Effector memory CD4-positive, alpha-beta T cell (primary cell): ENCODE measurements around the gene IZUMO4.
A peak's percentile ranks its signal among the peaks of the same experiment; 100 is the strongest.

ENCODE experiments used
- DNase-seq, 3 donors: peaks; one replicate each; pipeline ENCODE4 v3.0.0-alpha.2; 2020
- H3K27ac ChIP-seq: 2 replicates; pipeline ENCODE4 v1.7.0; 2013; ENCODE audit warnings: mild to moderate bottlenecking, low read length, moderate library complexity; ENCODE audit not compliant: insufficient read depth, poor library complexity, severe bottlenecking
- H3K27me3 ChIP-seq: replicated peaks from 2 replicates; pipeline ENCODE4 v1.7.0; 2013; ENCODE audit warnings: mild to moderate bottlenecking, low read length; ENCODE audit not compliant: insufficient read depth, control insufficient read depth, poor library complexity, severe bottlenecking
- H3K36me3 ChIP-seq: 2 replicates; pipeline ENCODE4 v1.7.0; 2013; ENCODE audit warnings: mild to moderate bottlenecking, low read length, moderate library complexity; ENCODE audit not compliant: control insufficient read depth, insufficient read depth
- H3K4me1 ChIP-seq: 2 replicates; pipeline ENCODE4 v1.7.0; 2013; ENCODE audit warnings: low read length, mild to moderate bottlenecking; ENCODE audit not compliant: control insufficient read depth, insufficient read depth, poor library complexity, severe bottlenecking
- H3K4me3 ChIP-seq: 2 replicates; pipeline ENCODE4 v1.7.0; 2013; ENCODE audit warnings: low read length, low read depth, mild to moderate bottlenecking; ENCODE audit not compliant: insufficient read depth, poor library complexity, severe bottlenecking
- H3K9me3 ChIP-seq: 2 replicates; pipeline ENCODE4 v1.7.0; 2013; ENCODE audit warnings: mild to moderate bottlenecking, low read length, moderate library complexity; ENCODE audit not compliant: control insufficient read depth

IZUMO4 gene

GRCh38 chr19:2072757-2073551 is 23.8 kb upstream of the IZUMO4 start:
- no peak overlapping the region for H3K27ac ChIP-seq
- H3K4me1 ChIP-seq, result no peaks in the 10 kb centered on the region
- no peaks in the 10 kb centered on the region for H3K27me3 ChIP-seq
- H3K36me3 ChIP-seq, result peaks cover 62% of the 10 kb centered on the region
- no peak for DNase-seq
- H3K9me3 ChIP-seq, result no peaks in the 10 kb centered on the region
- no peak overlapping the region for H3K4me3 ChIP-seq

GRCh38 chr19:2076526-2076944 is 20.2 kb upstream of the IZUMO4 start:
- Histone ChIP-seq H3K36me3 (peaks cover 85% of the 10 kb centered on the region), H3K4me1 (peaks cover 19% of the 10 kb centered on the region), H3K4me3 (no peak overlapping the region), H3K9me3 (no peaks in the 10 kb centered on the region), H3K27ac (no peak overlapping the region), H3K27me3 (no peaks in the 10 kb centered on the region)
- no peak for DNase-seq

GRCh38 chr19:2077398-2077797 is 19.3 kb upstream of the IZUMO4 start:
- peaks cover 76% of the 10 kb centered on the region for H3K36me3 ChIP-seq

GRCh38 chr19:2077833-2078619 is 18.7 kb upstream of the IZUMO4 start:
- H3K27ac ChIP-seq, result peak overlapping the region; percentile 18
- no peak for DNase-seq
- no peaks in the 10 kb centered on the region for H3K9me3 ChIP-seq
- H3K27me3 ChIP-seq, result no peaks in the 10 kb centered on the region
- no peak overlapping the region for H3K4me3 ChIP-seq
- H3K4me1 ChIP-seq, result peaks cover 32% of the 10 kb centered on the region
- H3K36me3 ChIP-seq, result peaks cover 70% of the 10 kb centered on the region

More at GRCh38 chr19:2077398-2077797, 19.3 kb upstream of the IZUMO4 start:
- peaks cover 26% of the 10 kb centered on the region for H3K4me1 ChIP-seq
- H3K9me3 ChIP-seq, result no peaks in the 10 kb centered on the region
- peak overlapping the region; percentile 18 for H3K27ac ChIP-seq
- H3K4me3 ChIP-seq, result no peak overlapping the region
- no peaks in the 10 kb centered on the region for H3K27me3 ChIP-seq
- no peak for DNase-seq

- H3K4me1 ChIP-seq, result peaks cover 36% of the 10 kb centered on the region
- H3K36me3 ChIP-seq, result peaks cover 58% of the 10 kb centered on the region
- H3K9me3 ChIP-seq, result no peaks in the 10 kb centered on the region
- no peak for DNase-seq
- H3K27me3 ChIP-seq, result no peaks in the 10 kb centered on the region
- H3K4me3 ChIP-seq, result no peak overlapping the region
- peak overlapping the region; percentile 63 for H3K27ac ChIP-seq
These were observed 17.4 kb upstream of the IZUMO4 start for GRCh38 chr19:2079076-2079864.

- H3K27me3 ChIP-seq, result no peaks in the 10 kb centered on the region
- H3K4me1 ChIP-seq, result peaks cover 37% of the 10 kb centered on the region
- H3K9me3 ChIP-seq, result no peaks in the 10 kb centered on the region
- peaks cover 57% of the 10 kb centered on the region for H3K36me3 ChIP-seq
- H3K4me3 ChIP-seq, result no peak overlapping the region
- no peak for DNase-seq
- peak overlapping the region; percentile 63 for H3K27ac ChIP-seq
These were observed 16.8 kb upstream of the IZUMO4 start for GRCh38 chr19:2079865-2080301.

GRCh38 chr19:2080336-2080988 is 16.3 kb upstream of the IZUMO4 start:
- Histone ChIP-seq H3K27me3 (no peaks in the 10 kb centered on the region), H3K4me1 (peaks cover 40% of the 10 kb centered on the region), H3K9me3 (no peaks in the 10 kb centered on the region), H3K27ac (peak overlapping the region; percentile 63), H3K36me3 (peaks cover 51% of the 10 kb centered on the region), H3K4me3 (no peak overlapping the region)
- DNase-seq, result no peak

- peak; percentile 42 to 50 (median 42) for DNase-seq
- H3K27ac ChIP-seq, result peak overlapping the region; percentile 98
- no peaks in the 10 kb centered on the region for H3K9me3 ChIP-seq
- no peaks in the 10 kb centered on the region for H3K27me3 ChIP-seq
- H3K36me3 ChIP-seq, result peaks cover 35% of the 10 kb centered on the region
- peaks cover 57% of the 10 kb centered on the region for H3K4me1 ChIP-seq
- H3K4me3 ChIP-seq, result peak overlapping the region; percentile 88
These were observed 14.6 kb upstream of the IZUMO4 start for GRCh38 chr19:2081873-2082810.
